Activated naive CD4-positive, alpha-beta T cell treated with anti-CD3 and anti-CD28 coated beads, Interleukin-2, amount 50 U/mL, for 72 hours (primary cell): ENCODE measurements around the gene TOR1AIP2. TPM values are rescaled to one million over a fixed set of nuclear protein-coding genes. Genes with fewer than 3 reads are reported as not detected.

ENCODE experiments used
- ATAC-seq, 2 donors: fragments of 150-1000 bp; cut with Tn5 transposase; 2 replicates each; pipeline ENCODE4 v1.10.0; 2021; ENCODE audit warnings: mild to moderate bottlenecking in 2 of 2, moderate library complexity in 2 of 2
- DNase-seq, 2 donors: peaks; one replicate each; pipeline ENCODE4 v3.0.0; 2021 to 2022; ENCODE audit warnings: low spot score in 2 of 2
- H3K27ac Mint-ChIP-seq, 2 donors: one replicate each; pipeline ENCODE4 v1.8.0; 2022; ENCODE audit warnings: mild to moderate bottlenecking in 2 of 2, mixed read lengths in 2 of 2
- H3K36me3 Mint-ChIP-seq, 2 donors: one replicate each; pipeline ENCODE4 v1.8.0; 2022; ENCODE audit warnings: mixed read lengths in 2 of 2
- H3K9me3 Mint-ChIP-seq, 2 donors: one replicate each; pipeline ENCODE4 v1.8.0; 2022; ENCODE audit warnings: mixed read lengths in 2 of 2
- total RNA-seq, 2 donors: library from RNA; stranded (reverse); gene quantifications; one replicate each; pipeline ENCODE4 v1.2.3, GENCODE V29; 2022

The TOR1AIP2 gene
- total RNA-seq, 2 donors from 2014 or later, result 39.6 to 46.7 TPM

DNA sequence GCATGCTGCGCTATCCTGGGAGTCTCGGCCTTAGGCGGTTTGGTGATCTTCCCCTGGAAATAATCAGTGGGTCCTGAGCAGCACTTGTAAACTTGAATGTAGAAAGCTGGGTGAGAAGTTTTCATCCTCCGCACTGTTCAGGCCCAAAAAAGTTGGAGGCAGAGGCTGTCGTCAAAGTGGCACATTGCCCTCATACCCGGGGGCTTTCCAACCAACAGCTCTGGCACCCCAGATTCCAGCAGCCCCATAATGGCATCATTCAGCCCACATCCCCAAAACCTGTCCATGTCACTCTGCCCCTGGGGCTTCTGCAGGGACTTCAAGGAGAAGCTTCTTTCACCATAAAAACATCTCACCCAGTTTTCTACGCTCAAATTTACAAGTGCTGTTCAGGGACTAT, 59.3 kb downstream of the TOR1AIP2 start:
- ATAC-seq (no peak), DNase-seq (no peak)
- no peaks in the 10 kb centered on the region for H3K9me3 Mint-ChIP-seq
- H3K27ac Mint-ChIP-seq, result no peak overlapping the region
- H3K36me3 Mint-ChIP-seq, result no peaks in the 10 kb centered on the region

DNA sequence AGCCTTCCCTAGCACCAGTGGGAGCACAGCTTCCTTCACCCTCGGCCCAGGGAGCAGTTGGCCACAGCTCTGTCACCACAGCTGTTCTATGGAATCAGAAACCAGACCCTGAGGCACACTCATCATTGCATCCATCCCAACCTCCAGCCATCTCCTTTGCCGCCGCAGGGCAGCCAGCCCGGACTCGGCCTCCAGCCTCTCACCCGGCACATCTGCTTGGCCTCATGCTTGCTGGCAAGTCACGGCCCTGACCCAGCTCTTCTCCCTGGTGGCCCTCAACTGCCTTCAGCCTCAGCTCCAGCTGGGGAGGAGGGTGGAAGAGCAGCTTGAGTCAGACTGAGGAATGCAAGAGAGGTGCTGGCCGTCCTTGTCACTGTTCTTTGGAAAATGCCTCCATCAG, 59.8 kb downstream of the TOR1AIP2 start:
- Mint-ChIP-seq H3K9me3 (no peaks in the 10 kb centered on the region), H3K36me3 (no peaks in the 10 kb centered on the region), H3K27ac (no peak overlapping the region)
- no peak for ATAC-seq
- no peak for DNase-seq

DNA sequence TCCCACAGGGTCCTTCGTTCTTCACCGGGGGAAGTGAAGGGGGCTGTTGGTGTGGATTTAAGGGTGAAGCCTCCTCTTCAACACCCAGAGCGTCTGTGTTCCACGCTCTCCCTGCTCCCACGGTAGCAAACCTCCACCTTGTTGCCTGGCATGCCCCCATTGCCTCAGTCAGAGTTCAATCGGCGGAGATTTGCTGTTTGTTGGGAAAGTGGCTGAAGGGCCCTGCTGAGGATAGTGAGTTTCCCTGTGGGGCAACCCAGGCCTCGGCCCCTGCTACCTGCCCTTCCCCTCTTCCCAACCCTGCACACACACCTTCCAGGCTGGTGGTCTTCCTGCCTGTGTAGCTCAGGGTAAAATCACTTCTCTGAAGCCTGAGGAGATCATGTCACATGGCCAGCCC, 60.5 kb downstream of the TOR1AIP2 start:
- Mint-ChIP-seq H3K9me3 (no peaks in the 10 kb centered on the region), H3K36me3 (no peaks in the 10 kb centered on the region), H3K27ac (no peak overlapping the region)
- ATAC-seq (no peak), DNase-seq (no peak)

DNA sequence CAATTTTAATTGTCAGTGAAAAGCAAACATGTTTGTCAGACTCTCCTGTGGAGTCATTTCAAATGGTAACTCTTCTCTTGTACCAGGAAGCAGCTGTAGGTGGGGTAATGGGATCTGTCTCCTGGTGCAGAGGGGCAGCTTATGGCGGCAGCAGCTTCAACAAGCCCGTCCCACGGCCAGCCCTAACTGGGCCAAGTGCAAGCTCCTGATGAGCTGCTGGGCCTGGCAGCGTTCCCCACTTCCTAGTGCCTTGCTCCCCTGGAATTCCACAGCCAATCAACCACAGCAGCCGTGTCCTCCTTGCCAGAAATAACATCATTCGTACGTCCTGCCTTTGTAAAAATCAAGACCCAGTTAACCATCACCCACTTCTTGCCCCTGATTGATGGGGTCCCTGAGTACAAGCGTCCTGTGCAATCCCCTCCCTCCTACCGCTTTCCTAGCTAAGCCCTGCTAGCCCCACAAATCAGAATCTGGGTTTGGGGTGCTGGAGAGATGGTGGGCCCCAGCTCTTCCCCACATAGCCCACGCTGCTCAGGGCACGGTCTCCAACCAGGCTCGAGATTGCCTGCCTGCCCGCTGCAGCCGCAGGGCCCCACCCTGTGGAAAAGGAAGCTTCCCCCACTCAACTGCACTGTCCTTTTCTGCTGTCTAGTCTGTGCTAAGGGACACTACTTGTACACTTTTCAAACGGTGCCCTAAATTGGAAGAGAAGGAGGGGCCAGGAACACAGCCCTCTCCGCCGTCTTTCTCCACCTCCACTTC, 61.2 kb downstream of the TOR1AIP2 start:
- Mint-ChIP-seq H3K36me3 (no peaks in the 10 kb centered on the region), H3K9me3 (no peaks in the 10 kb centered on the region), H3K27ac (peak overlapping the region in 1 of 2 donors; percentile 58)
- DNase-seq (no peak), ATAC-seq (no peak)

DNA sequence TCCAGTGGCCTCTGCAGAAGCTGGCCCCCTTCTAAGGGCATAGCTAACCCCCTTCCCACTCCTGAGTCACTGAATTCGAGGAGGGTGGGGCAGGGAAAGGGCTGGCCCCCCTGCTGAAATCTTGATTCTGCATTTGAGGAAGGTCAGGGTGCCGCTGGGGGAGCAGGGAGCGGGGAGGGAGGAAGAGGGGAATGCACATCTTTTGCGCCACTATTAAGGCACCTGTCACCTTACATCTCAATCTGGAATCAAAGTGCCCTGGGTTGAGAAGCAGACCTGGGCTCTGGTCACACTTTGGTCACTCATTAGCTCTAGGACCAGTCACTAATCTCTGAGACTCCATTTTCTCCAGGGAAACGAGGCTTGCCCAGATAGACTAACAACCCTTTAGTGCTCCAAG, 62.0 kb downstream of the TOR1AIP2 start:
- DNase-seq, result no peak
- no peak for ATAC-seq
- no peaks in the 10 kb centered on the region for H3K36me3 Mint-ChIP-seq
- peak overlapping the region in 1 of 2 donors; percentile 83 for H3K27ac Mint-ChIP-seq
- H3K9me3 Mint-ChIP-seq, result no peaks in the 10 kb centered on the region

DNA sequence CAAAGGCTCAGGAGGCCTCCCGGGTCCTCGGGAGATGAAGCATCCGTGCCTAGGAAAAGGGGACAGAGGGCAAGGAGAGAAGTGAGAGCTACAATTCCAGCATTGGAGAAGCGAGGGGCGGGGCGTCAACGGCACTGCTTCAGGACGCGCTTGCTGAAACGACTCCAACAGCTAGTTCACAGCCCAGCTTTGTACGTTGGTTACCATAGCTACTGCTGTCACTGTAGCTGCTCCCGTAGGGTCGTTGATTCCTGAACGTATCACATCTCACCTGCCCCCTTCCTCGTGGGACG, 63.1 kb downstream of the TOR1AIP2 start:
- Mint-ChIP-seq H3K36me3 (no peaks in the 10 kb centered on the region), H3K9me3 (no peaks in the 10 kb centered on the region), H3K27ac (peak overlapping the region; percentile 83 to 88)
- peak in 1 of 2 donors; percentile 53 for ATAC-seq
- DNase-seq, result no peak

DNA sequence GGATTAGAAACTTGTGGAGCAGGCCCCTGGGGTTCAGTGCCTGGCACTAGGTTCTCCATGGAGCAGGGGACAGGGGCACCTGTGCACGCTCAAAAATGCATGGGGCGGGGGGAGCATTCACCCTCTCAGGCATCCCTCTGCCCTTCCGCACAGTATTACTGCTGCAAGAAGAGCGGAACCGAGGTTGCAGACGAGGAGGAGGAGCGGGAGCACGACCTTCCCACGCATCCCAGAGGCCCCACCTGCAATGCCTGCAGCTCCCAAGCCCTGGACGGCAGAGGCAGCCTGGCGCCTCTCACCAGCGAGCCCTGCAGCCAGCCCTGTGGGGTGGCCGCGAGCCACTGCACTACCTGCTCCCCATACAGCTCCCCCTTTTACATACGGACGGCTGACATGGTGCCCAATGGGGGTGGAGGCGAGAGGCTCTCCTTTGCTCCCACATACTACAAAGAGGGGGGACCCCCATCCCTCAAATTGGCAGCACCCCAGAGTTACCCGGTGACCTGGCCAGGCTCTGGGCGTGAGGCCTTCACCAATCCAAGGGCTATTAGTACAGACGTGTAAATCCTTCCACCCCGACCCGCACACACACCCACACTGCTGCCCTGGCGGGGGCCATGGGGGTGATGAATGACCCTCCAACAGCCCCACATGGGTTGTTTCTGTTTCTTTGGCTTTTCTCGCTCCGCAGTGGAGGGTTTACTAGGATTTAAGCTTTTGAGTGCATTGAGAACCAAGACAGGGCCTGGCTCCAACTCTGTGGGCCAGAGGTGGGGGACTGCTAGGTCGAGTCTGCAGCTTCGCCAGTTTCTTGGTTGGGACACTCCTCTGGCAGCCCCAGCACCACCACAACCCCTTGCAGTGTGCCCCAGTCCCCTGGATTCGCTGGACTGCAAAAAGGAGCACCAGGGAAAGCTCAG, 63.7 kb downstream of the TOR1AIP2 start:
- Mint-ChIP-seq H3K27ac (peak overlapping the region in 1 of 2 donors; percentile 83), H3K9me3 (no peaks in the 10 kb centered on the region), H3K36me3 (no peaks in the 10 kb centered on the region)
- no peak for ATAC-seq
- no peak for DNase-seq

DNA sequence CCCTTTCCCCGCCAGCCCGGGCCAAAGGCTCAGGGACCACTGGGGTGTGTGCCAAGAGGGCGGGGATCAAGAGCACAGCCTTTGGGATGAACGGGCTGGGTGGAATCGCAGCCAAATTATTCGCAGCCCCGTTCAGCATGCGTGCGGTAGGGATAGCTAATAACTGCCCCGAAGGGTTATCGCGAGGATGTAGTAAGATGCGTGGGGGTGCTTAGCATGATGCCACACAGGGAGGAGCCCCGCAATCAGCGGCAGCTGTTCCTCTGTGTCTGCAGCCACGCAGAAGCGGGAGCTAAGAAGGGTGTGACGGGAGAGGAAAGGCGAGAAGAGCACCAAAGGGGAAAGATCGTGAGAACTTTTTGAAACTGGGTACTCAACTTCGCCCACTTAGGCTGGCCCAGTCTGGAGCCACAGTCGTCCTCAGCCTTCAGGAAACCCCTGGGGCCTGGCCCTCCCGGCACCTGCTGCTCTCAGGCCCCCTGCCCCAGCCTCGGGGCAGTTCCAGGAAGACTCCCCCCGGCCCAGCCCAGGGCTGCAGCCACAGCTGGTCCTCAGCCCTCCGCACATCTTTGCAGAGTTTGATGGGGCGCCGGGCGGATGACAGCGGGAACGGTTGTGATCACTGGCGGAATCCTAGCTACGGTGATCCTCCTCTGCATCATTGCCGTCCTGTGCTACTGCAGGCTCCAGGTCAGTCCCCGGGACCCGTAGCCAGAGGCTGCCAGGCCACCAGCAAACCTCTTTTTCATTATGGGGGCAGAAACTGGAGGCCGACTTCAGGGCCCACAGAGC, 64.9 kb downstream of the TOR1AIP2 start:
- Mint-ChIP-seq H3K36me3 (no peaks in the 10 kb centered on the region), H3K27ac (no peak overlapping the region), H3K9me3 (no peaks in the 10 kb centered on the region)
- no peak for DNase-seq
- no peak for ATAC-seq

DNA sequence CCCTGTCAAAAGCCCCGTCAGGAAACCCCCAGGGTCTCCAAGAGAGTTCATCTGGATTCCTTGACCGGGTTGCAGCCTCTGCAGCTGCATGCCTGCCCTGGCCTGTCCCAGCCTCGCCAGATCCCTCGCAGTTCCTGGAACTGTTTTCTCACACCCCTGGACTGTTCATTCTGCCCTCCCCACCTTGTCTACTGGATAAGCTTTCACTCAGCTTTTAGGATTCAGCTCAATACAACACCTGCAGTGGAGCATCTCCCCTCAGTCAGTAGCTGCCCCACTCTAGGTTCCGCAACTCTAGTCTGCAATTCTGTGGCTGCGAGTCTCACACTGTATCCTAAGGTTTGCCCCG, 67.3 kb downstream of the TOR1AIP2 start:
- no peaks in the 10 kb centered on the region for H3K9me3 Mint-ChIP-seq

DNA sequence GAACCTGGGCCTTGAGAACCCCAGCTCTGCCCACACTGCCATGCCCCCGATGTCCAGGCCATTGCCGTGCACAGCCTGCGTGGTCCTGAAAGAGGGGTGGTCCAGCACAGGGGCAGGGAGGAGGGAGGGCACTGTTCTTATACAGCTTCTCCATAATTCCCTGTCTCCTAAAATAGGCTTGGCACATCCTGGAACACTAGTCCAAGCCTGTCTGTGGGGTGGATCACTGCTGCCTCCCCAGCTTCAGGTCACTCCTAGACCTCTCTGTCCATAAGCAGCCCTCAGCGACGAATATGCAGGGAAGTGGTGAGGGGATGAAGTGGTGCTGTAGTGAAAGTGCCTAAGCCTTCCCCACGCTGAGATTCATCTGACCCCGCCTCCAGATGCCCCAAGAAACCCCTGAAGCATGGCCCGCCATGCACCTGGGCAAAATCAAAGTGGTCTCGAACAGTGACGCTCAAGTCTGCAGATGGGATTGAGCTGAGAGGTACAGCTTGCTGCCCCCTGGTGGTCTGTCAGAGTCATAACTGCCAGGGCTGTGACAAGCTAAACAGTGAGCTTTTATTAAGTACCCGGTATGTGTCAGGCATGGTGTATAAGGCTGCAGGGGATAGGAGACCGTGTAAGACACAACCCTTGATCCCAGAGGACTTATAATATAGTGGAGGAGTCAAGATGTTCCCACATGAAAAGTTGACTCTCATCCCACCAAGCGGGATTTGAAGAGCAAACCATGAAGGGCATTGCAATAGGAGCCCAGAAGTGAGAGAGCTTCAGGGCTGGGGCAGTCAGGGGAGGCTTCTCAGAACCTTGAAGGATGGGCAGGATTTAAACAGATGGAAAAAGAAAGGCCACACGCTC, 67.9 kb downstream of the TOR1AIP2 start:
- peak; percentile 43 to 64 for ATAC-seq

More for the DNA sequence above, 67.3 kb downstream of the TOR1AIP2 start:
- ATAC-seq (no peak), DNase-seq (no peak)
- H3K27ac Mint-ChIP-seq, result no peak overlapping the region
- H3K36me3 Mint-ChIP-seq, result no peaks in the 10 kb centered on the region

DNA sequence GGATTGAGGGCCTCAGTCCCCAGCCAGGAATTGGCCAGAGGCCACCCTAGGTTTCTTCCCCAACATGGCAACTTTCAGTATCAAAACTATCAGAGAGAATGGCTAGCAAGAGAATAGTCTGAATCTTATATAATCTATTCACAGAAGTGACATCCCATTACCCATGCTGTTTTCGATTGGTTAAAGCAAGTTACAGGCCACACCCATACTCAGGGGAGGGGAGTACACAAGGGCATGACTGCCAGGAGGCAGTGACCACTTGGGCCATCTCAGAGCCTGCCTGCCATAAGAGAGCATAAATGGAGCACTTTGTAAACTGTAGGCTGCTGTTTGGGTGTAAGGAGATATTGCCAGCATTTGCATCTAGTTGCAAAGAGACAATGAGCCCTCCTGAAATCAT, 69.1 kb downstream of the TOR1AIP2 start:
- no peaks in the 10 kb centered on the region for H3K36me3 Mint-ChIP-seq
- H3K9me3 Mint-ChIP-seq, result no peaks in the 10 kb centered on the region
- DNase-seq (no peak), ATAC-seq (no peak)
- H3K27ac Mint-ChIP-seq, result no peak overlapping the region

More for the DNA sequence above, 67.9 kb downstream of the TOR1AIP2 start:
- Mint-ChIP-seq H3K9me3 (no peaks in the 10 kb centered on the region), H3K36me3 (no peaks in the 10 kb centered on the region), H3K27ac (no peak overlapping the region)
- peak; percentile 64 to 66 for DNase-seq

DNA sequence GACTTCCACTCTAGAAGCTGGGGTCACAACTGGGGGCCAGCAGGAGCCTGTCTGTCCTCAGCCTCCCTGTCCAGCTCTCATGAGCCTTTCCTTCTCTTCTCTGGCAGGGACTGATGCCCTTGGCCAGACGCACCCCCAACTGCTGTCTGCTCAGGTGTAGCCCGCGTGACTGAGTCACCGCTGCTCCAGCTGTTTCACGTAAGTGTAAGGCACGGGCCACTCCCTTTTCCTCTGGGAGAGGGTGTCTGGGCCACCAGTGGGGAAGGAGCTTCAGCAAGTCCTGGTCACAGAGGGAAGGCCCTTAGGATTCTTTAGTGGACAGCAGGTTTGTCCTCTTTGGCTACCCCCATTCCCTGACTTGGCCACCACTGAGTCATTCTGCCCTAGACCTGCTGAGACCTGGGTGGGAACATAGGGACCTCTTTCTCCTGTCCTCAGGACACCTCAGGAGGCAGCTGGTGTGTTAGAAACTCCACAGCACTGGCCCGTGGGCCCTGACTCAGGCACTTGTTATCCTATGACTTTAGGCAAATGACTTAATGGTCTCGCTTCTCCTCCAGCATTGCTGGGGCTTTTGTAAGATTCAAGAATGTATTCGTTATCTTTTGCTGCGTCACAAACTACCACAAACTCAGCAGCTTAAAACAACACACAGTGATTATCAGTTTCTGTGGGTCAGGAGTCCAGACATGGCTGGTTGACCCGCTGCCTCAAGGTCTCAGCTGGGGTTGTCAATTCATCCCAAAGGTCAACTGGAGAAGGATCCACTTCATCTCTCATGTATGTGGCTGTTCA, 69.7 kb downstream of the TOR1AIP2 start:
- no peak for ATAC-seq

DNA sequence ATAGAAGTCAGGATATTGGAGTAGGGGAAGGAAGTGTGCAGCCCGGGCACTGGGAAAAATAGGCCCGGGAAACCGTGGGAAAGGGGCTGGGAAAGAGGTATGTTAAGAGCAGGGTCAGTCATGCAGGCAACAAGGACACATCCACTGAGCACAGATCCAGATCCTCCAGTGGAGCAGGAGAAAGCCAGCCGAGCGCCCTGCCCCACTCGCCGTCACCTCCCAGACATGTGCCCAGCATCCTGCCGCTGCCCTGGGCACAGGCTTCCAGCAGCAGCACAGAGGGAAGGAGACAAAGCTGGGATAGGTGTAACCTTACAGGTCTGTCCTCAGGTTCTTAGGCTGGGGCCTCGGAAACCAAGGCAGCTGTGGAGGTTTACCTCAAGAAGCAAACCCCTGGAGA, 70.3 kb downstream of the TOR1AIP2 start:
- DNase-seq, result no peak
- H3K27ac Mint-ChIP-seq, result no peak overlapping the region
- ATAC-seq, result no peak

More for the DNA sequence above, 69.7 kb downstream of the TOR1AIP2 start:
- no peak overlapping the region for H3K27ac Mint-ChIP-seq
- no peaks in the 10 kb centered on the region for H3K36me3 Mint-ChIP-seq
- no peak for DNase-seq
- H3K9me3 Mint-ChIP-seq, result no peaks in the 10 kb centered on the region

DNA sequence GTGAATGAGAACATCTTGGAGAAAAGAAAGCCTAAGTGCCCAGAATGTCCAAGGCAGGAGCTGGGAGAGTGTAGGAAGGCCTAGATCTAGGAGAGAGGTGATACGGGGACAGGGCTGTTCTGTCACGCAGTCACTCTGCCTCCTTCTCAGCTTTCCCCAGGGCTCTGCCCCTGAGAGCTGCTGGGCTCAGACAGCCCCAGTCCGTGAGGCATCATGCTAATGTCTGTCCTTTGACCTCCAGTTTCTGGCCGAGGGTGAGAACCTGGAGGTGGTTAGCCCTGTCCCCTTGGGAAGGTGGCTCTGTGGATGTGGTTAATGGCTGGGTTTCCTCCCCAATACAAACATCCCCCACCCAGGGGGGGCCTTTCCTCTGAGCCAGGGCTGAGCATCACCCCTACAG, 71.3 kb downstream of the TOR1AIP2 start:
- DNase-seq (no peak), ATAC-seq (no peak)
- Mint-ChIP-seq H3K9me3 (no peaks in the 10 kb centered on the region), H3K27ac (no peak overlapping the region), H3K36me3 (no peaks in the 10 kb centered on the region)

More for the DNA sequence above, 70.3 kb downstream of the TOR1AIP2 start:
- Mint-ChIP-seq H3K9me3 (no peaks in the 10 kb centered on the region), H3K36me3 (no peaks in the 10 kb centered on the region)

DNA sequence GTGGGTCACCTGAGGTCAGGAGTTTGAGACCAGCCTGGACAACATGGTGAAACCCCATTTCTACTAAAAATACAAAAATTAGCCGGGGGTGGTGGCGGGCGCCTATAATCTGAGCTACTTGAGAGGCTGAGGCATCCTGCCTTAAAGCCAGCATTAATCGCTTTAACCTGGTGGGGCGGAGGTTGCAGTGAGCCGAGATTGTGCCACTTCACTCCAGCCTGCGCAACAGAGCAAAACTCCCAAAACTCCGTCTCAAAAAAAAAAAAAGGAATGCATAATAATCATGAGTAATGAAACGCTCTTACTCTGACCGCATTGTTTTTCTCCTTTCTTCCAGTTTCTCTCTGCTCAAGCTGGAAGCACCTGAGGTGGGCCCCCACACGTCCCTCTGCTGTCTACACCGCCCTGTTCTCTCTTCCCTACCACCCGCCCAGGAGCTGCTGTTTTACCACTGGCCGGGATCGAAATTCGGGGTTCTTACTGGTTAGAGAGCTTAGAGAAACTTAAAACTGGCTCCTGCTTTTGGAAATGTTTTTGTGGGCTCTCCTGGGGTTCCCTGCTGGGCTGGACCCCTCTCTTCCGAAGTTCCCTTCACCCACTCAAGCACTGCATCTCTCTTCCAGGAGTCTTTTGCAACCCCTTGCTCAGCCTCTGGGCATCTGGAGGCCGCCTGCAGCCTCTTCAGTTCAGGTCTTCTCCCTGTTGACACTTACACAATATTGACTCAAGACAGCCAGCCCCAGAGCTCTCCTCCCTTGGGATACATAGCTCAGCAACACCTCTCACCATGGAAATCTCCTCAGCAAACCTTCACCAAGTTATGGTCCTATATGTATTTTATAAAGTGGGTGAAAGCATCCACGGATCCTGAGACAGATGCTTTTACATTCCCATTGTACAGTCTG, 72.1 kb downstream of the TOR1AIP2 start:
- Mint-ChIP-seq H3K27ac (no peak overlapping the region), H3K36me3 (no peaks in the 10 kb centered on the region), H3K9me3 (no peaks in the 10 kb centered on the region)
- no peak for ATAC-seq
- no peak for DNase-seq
